BLaER1 (cell line): ENCODE results near the gene HOXA3.

ENCODE experiments used
- H3K27ac ChIP-seq: shearing (Covaris generic); formaldehyde crosslinking; 2 replicates; pipeline ENCODE4 v1.8.1; 2022
- H3K27me3 ChIP-seq: shearing (Covaris generic); formaldehyde crosslinking; 2 replicates; pipeline ENCODE4 v1.8.1; 2022
- H3K36me3 ChIP-seq: shearing (Covaris generic); formaldehyde crosslinking; 2 replicates; pipeline ENCODE4 v1.8.1; 2022
- H3K4me1 ChIP-seq: shearing (Covaris generic); formaldehyde crosslinking; 2 replicates; pipeline ENCODE4 v1.8.1; 2022
- H3K4me2 ChIP-seq: shearing (Covaris generic); formaldehyde crosslinking; 2 replicates; pipeline ENCODE4 v1.8.1; 2022
- H3K4me3 ChIP-seq: shearing (Covaris generic); formaldehyde crosslinking; 2 replicates; pipeline ENCODE4 v1.8.1; 2022
- H3K9ac ChIP-seq: shearing (Covaris generic); formaldehyde crosslinking; 2 replicates; pipeline ENCODE4 v1.8.1; 2022
- H3K9me3 ChIP-seq: shearing (Covaris generic); formaldehyde crosslinking; 2 replicates; pipeline ENCODE4 v1.8.1; 2022
- H4K20me1 ChIP-seq: shearing (Covaris generic); formaldehyde crosslinking; 2 replicates; pipeline ENCODE4 v1.8.1; 2022
- Cebpa-rat ChIP-seq: shearing (Covaris generic); IDR thresholded peaks from 2 replicates; pipeline ENCODE4 v1.8.1; 2022

Gene HOXA3

DNA sequence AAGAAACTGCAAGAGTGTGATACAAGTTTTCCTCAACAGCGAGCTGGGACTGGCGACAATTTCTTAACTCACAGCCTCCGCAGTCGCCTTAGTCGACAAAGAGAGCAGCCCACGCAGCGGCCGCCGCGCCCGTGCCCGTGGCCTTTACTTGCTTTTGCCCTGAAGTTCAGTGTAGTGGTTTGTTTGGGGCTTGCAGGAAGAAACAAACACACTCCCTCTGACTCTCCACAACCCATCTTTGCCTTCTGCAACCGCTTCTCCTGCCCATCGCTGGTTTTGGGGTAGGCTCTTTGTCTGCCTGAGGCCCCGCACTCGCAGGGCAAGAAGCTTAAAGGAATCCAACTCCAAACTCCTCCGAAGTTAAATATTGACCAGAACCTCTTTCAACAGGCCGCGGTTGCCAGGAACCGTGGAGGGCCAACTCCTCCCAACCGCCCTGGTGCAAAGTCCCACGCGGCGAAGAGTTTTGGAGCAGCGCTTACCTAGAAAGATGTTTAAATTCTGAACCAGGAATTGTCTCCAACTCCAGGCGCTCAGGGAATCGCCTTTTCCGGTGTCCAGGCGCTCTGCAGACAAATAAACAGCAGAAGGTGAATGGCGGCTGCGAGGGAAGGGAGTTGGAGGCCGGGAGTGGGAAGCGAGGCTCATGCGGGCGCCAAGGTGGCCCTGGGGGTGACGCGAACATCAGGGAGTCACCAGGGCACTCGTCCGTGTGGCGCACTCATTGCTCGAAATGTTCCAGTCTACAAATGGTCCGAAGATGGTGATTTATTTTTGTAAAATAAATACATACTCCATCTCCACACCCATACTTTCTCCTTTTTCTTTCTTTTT is 30.1 kb downstream of the HOXA3 start:
- H3K4me2 ChIP-seq: no peak overlapping the region
- H3K9ac ChIP-seq: no peak overlapping the region
- TF ChIP-seq Cebpa-rat: no peak
- no peaks in the 10 kb centered on the region for H3K36me3 ChIP-seq
- H3K27ac ChIP-seq: no peak overlapping the region
- H4K20me1 ChIP-seq: no peaks in the 10 kb centered on the region
- H3K27me3 ChIP-seq: no peaks in the 10 kb centered on the region
- H3K4me1 ChIP-seq: no peaks in the 10 kb centered on the region
- no peak overlapping the region for H3K4me3 ChIP-seq
- peaks cover 9% of the 10 kb centered on the region for H3K9me3 ChIP-seq

DNA sequence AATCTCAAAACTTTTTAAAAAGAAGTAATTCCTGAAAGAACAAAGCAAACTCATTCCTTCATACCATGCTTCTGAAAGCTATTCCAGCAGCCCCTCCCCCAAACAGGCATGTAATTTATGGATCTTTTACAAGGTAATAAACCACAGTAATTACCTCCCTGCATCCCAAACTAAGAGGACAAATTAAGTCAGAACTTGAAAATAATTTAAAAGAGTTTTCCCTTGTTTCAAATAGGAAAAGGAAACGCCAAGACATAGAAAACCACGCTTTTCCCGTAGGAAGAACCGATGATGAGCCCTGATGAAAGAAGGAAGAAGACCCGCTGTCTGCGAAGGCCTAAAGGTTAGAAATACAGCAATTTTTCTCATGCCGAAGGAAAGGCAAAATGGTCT is 30.7 kb downstream of the HOXA3 start:
- Histone ChIP-seq H3K4me1 (no peaks in the 10 kb centered on the region), H3K4me2 (no peak overlapping the region), H3K27me3 (no peaks in the 10 kb centered on the region), H3K36me3 (no peaks in the 10 kb centered on the region), H4K20me1 (no peaks in the 10 kb centered on the region), H3K27ac (no peak overlapping the region), H3K9ac (no peak overlapping the region), H3K4me3 (no peak overlapping the region), H3K9me3 (peaks cover 9% of the 10 kb centered on the region)
- TF ChIP-seq Cebpa-rat: no peak

DNA sequence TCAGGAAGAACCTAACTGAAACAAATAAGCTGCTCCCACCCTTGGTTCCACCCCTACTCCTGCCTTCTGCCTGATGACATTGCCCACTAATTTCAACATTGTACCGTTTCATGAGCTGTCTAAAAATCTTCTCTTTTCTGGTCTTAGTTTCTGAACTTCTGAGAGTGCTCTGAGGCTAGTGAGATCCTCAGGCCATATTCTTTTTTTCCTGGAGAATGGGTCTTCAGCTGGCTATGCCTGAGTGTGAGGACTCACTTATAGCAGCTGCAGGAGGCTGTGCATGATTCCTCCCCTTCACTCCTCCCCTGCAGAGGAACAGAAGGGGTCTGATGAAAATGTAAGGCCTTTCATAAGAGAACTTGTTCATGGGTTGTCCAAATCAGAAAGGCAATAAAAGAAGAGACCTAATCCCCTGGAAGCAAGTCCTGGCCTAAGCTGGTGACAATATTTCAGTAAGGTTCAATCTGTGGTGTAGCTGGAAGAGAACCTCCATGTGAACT is 32.9 kb downstream of the HOXA3 start:
- no peaks in the 10 kb centered on the region for H4K20me1 ChIP-seq
- no peak overlapping the region for H3K4me2 ChIP-seq
- H3K4me3 ChIP-seq: no peak overlapping the region
- no peak overlapping the region for H3K27ac ChIP-seq
- H3K27me3 ChIP-seq: no peaks in the 10 kb centered on the region
- H3K4me1 ChIP-seq: no peaks in the 10 kb centered on the region
- H3K36me3 ChIP-seq: no peaks in the 10 kb centered on the region
- TF ChIP-seq Cebpa-rat: no peak
- H3K9me3 ChIP-seq: peaks cover 9% of the 10 kb centered on the region
- no peak overlapping the region for H3K9ac ChIP-seq

DNA sequence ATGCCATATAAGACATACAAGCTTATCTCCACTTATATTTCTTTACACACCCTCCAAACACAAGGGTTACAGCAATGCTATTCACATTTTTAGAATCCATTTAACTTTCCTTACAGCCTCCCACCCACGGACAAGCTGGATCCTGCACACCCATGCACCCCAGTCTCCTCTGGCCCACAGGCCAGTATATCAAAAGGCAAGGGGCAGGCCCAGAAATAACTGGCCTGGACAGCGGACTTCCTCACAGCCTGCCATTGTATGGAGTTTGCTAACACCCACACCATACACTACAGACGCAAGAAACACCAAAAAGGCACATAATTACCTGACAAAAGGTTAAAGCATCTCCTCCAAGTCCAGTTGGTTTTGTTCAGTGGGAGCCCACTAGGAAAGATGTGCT is 33.8 kb downstream of the HOXA3 start:
- TF ChIP-seq Cebpa-rat: no peak
- Histone ChIP-seq H3K4me3 (no peak overlapping the region), H3K27ac (no peak overlapping the region), H3K9me3 (peaks cover 2% of the 10 kb centered on the region), H3K4me1 (no peaks in the 10 kb centered on the region), H3K27me3 (no peaks in the 10 kb centered on the region), H3K4me2 (no peak overlapping the region), H4K20me1 (no peaks in the 10 kb centered on the region), H3K36me3 (no peaks in the 10 kb centered on the region), H3K9ac (no peak overlapping the region)

DNA sequence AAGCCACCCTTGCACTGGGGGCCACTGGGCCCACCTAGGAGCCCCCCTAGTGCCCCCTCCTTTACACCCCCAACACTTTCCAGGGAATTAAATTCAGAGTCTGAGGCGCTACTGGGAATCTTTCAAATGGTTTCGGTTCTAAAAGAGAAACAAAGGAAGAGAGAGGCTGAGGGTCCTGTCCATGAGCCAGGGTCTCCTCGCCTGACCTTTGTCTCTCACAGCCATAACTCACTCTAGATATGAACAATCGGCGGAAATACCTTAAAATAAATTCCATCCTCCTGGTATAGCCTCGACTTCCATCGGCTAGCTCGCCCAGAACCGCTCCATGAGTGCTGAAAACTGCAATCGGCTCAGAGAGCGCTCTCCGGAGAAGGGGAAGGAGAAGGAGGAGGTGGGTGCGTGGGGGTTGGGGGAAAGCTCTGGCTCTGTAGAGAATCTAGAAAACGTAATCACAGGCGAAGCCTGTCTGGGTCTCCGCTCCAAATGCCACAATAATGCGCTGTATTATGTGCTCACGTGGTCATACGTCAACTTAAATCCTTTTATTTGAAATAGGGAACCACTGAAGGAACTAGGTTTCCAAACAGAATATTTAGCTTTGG is 34.4 kb downstream of the HOXA3 start:
- Histone ChIP-seq H3K27me3 (no peaks in the 10 kb centered on the region), H4K20me1 (no peaks in the 10 kb centered on the region), H3K4me2 (no peak overlapping the region), H3K4me3 (no peak overlapping the region), H3K4me1 (no peaks in the 10 kb centered on the region), H3K9me3 (peaks cover 6% of the 10 kb centered on the region), H3K9ac (no peak overlapping the region), H3K36me3 (no peaks in the 10 kb centered on the region), H3K27ac (no peak overlapping the region)
- no peak for TF ChIP-seq Cebpa-rat

DNA sequence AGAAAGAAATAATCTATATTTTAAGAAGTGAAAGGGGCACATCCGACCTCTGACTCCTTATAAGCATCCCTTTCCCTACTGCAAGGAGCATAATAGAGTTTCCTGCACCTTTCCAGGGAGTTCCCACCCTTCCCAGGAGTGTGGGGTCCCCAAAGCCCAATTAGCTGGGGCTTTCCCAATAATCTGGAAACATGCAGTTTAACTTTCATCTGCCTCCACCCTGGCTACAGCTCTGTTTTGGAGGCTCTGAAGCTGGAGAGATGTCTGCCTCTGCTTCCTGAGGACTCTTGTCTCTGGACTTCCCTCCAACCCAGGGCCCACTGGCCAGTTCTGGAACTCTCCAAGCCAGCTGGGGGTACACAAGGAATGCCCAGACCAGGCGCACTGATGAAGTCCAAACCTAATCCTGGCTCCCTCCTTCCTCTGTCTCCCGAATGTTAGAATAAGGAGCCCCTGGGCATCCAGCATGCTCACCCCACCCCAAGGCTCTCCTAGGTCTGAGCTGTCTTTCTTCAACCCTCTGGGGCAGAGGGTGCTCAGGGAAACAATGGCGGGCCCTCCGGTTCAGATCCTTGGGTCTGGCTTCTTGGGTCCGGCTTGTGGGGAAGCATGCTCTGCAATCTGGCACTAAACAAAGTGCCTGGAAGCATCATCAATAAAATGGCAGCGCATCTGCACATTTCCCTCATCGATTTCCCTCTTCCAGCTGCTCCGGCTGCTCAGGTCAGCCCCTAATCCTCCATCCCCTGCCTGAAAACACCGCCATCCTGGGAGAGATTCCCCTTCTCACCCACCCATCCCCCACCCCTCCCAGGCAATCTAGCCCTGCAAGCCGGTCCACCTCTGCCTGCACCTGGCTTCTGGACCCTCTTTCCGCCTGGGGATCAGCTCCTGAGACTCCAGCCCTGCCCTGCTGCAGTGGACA is 35.2 kb downstream of the HOXA3 start:
- Histone ChIP-seq H3K4me3 (no peak overlapping the region), H3K27ac (no peak overlapping the region), H3K27me3 (no peaks in the 10 kb centered on the region), H3K4me2 (no peak overlapping the region), H3K9me3 (peaks cover 7% of the 10 kb centered on the region), H3K9ac (no peak overlapping the region), H3K36me3 (no peaks in the 10 kb centered on the region), H3K4me1 (no peaks in the 10 kb centered on the region), H4K20me1 (no peaks in the 10 kb centered on the region)
- TF ChIP-seq Cebpa-rat: no peak

DNA sequence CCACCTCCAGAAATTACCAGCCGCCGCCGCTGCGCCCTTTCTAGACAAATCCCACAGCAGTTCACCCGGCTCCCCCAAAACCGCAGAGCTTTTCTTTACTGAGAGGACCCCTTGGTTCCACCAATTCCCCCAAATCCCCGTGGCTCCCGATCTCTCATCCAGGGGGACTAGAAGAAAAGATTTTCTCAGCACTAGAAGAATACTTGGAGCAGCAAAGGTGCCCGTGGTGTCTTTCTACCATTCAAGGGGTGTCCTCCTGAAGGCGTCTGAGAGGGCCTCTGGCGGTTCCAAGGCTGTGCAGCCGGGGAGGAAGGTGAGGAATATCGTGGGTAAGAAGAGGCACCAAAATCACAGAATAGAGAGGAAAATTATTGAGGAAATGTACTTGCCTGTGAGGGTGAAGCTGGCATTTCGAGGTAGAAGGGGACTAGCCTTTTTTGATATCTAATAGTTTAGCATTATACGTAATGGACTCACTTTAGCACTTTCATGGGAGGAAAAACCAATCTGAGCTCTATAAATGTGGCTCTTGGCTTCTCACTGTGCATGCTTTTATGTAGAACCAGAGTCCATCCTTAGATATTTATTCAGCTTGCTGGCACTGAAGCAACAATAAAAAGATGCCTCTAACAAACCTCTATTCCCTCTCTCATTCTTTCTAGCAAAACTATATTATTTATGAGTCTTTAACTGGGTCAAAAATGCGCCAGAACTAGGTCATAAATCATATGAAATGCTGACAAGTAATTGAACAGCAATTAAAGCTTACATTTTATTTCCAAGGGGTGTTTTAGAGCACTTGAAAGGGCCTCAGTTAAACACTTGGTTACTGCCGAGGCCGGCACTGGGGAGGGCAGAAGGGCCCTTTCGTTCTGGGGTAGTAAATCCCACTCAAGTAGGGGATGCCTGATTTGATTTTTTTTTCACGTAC is 36.1 kb downstream of the HOXA3 start:
- Histone ChIP-seq H4K20me1 (no peaks in the 10 kb centered on the region), H3K4me3 (no peak overlapping the region), H3K27me3 (no peaks in the 10 kb centered on the region), H3K4me1 (no peaks in the 10 kb centered on the region), H3K27ac (no peak overlapping the region), H3K9me3 (peaks cover 7% of the 10 kb centered on the region), H3K9ac (no peak overlapping the region), H3K4me2 (no peak overlapping the region), H3K36me3 (no peaks in the 10 kb centered on the region)
- no peak for TF ChIP-seq Cebpa-rat

DNA sequence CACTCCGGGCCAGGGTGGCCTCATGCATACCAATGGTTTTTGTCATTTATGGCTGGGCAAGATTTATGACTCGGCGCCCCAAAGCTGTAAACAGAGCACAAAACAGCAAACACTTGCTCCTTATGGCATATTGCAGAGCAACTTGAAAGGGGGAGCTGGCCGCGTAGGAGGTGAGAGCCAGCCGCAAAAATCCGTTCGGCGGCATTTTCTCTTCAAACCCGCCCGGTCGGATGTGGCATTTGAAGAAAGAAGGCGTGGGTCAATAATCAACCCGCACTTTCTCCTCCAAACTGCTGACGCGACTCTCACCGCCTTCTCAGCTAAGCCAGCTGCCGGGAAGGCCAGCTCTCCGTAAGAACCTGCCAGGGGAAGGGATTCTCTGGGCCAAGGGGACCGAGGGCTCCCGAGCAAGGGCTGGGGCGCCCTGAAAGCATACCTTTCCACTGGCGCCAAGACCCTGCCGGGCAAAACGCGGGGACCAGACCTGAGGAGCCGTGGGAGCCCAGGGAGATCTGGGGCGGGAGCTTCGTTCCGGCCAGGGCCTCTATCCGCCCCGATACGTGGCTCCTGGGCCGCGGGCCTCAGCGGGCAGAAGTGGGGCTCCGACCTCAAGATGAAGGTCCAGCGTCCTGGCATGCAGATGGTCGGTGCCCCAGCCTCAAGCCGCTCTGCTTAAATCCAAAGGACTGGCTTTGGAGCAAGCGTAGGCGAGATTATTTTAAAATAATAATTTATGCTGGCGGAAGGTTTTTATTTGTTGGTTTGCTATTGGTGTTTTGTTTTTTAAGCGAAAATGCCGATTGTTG is 37.0 kb downstream of the HOXA3 start:
- Histone ChIP-seq H3K4me1 (no peaks in the 10 kb centered on the region), H3K36me3 (no peaks in the 10 kb centered on the region), H3K4me3 (no peak overlapping the region), H3K9ac (no peak overlapping the region), H3K27me3 (no peaks in the 10 kb centered on the region), H4K20me1 (no peaks in the 10 kb centered on the region), H3K4me2 (no peak overlapping the region), H3K9me3 (peaks cover 13% of the 10 kb centered on the region), H3K27ac (no peak overlapping the region)
- no peak for TF ChIP-seq Cebpa-rat
